22Rv1 (cell line): Measurements from ENCODE around the gene GLI2.

Experiments used
- H3K27ac ChIP-seq: fragments of 450-650 bp; 2 replicates; pipeline ENCODE4 v1.5.1; 2017
- CTCF ChIP-seq: fragments of 450-650 bp; IDR thresholded peaks from 2 replicates; pipeline ENCODE4 v1.5.1; 2017; ENCODE audit warnings: mild to moderate bottlenecking
- ZFX ChIP-seq: fragments of 450-650 bp; IDR thresholded peaks from 2 replicates; pipeline ENCODE4 v1.6.1; 2017; ENCODE audit warnings: antibody characterized with exemption, borderline replicate concordance

Gene GLI2

DNA sequence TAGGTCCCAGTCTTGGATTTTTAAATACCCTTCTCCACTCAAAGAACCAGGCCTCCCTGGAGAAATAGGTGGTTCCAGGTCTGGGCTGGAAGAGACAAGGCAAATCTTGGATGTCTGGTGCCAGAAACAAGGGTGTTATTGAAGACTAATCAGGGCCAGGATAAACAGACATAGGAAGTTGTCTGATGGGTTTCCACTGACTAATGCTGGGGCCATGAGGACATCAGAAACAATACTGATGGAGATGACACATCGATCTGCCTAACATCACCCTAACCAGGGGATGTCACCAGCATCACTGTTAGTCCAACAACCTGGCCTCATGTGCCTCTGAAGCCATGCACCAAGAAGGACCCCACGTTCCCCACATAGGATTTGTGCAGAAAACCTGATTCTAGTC lies 42.5 kb upstream of the GLI2 start:
- no peak for TF ChIP-seq ZFX
- TF ChIP-seq CTCF: no peak
- no peak overlapping the region for H3K27ac ChIP-seq

- TF ChIP-seq CTCF (no peak), ZFX (no peak)
- no peak overlapping the region for H3K27ac ChIP-seq
These were observed 41.6 kb upstream of the GLI2 start for GRCh38 chr2:120694034-120694433.

DNA sequence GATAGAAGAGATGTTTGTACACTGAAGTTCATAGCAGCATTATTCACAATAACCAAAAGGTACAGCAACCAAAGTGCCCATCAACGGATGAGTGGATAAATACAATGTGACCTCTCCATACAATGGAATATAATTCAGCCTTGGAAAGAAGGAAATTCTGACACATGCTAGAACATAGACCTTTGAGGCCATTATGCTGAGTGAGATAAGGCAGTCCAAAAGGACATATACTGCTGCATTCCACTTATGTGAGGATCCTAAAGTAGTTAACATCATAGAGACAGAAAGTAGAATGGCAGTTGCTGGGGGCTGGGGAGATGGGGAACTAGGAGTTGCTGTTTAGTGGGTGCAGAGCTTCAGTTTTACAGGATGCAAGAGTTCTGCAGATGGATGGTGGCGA lies 38.2 kb upstream of the GLI2 start:
- H3K27ac ChIP-seq: no peak overlapping the region
- TF ChIP-seq ZFX: no peak
- no peak for TF ChIP-seq CTCF

DNA sequence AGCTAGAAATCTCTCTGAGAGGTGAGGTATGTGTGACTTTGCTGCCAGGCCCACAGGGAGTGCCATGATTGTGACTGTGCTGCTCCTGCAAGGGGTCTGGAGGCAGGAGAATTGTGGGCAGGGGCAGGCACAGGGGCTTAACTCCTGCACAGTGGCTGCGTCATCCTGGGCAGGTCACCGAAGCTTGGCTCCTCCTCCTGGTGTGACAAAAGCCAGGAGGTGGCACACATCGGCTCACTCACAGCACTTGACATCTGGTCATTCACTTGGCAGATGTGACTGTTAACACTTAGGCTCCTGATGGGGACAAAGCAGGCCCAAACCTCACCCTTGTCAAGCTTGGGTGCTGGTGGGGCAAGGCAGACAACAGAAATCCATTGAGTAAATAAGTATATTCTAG lies 36.4 kb upstream of the GLI2 start:
- no peak overlapping the region for H3K27ac ChIP-seq
- TF ChIP-seq ZFX (no peak), CTCF (no peak)

- no peak overlapping the region for H3K27ac ChIP-seq
- TF ChIP-seq ZFX (no peak), CTCF (no peak)
These were observed 35.0 kb upstream of the GLI2 start for GRCh38 chr2:120700659-120701058.

DNA sequence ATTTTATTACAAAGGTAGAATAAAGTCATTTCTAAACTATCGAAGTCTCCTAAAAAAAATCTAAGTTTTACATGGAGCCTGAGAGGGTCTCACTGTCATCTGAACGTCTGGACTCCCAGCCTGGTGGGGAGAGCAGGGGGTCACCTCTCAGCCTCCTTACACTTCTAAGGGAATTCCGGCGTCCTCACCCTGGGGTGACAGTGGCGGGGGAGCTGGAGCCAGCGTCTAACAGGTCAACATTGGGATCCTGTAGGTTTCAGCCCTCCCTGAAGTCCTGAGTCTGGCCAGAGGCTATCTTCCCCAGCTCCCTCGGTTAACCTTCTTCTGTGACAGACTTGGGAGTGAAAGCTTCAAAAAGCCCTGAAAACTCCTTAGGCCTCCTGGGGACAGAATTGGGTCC lies 34.6 kb upstream of the GLI2 start:
- no peak for TF ChIP-seq CTCF
- no peak for TF ChIP-seq ZFX
- no peak overlapping the region for H3K27ac ChIP-seq

GRCh38 chr2:120701499-120701898 lies 34.2 kb upstream of the GLI2 start:
- no peak overlapping the region for H3K27ac ChIP-seq
- no peak for TF ChIP-seq CTCF
- TF ChIP-seq ZFX: no peak
